ENCODE measurements around the gene ZMAT2.

GRCh38 chr5:140737486-140737885, 37.2 kb downstream of the ZMAT2 start:
- TF ChIP-seq ZNF530 (tag by site-specific recombination; IDR thresholded peaks at IDR 0.05; ENCODE audit: low read depth) (no peak), ZNF623 (tag by site-specific recombination; IDR thresholded peaks at IDR 0.05) (no peak), SP2 (tag by site-specific recombination; IDR thresholded peaks at IDR 0.05) (no peak), CTCF (tag by site-specific recombination; IDR thresholded peaks at IDR 0.05) (no peak), ZBTB49 (tag by site-specific recombination; IDR thresholded peaks at IDR 0.05; ENCODE audit: low read depth) (no peak), ZNF660 (tag by site-specific recombination; IDR thresholded peaks at IDR 0.05) (no peak), ZFP37 (tag by site-specific recombination; IDR thresholded peaks at IDR 0.05) (no peak), HOXA7 (CRISPR knock-in tag; IDR thresholded peaks at IDR 0.05; ENCODE audit: borderline replicate concordance) (no peak)

Measured in HEK293 (cell line).